WTC11 (cell line): ENCODE data around the gene ARFIP1.

Source experiments
- CTCF ChIP-seq: fragments of 200-600 bp; IDR thresholded peaks from 2 replicates; pipeline ENCODE4 v1.8.0; 2022; ENCODE audit warnings: antibody characterized with exemption
- JUN ChIP-seq: sonication (generic); formaldehyde crosslinking; IDR thresholded peaks from 2 replicates; pipeline ENCODE4 v1.8.0; 2023; ENCODE audit warnings: mild to moderate bottlenecking, missing genetic modification reagents
- MAX ChIP-seq: sonication (generic); formaldehyde crosslinking; IDR thresholded peaks from 2 replicates; pipeline ENCODE4 v1.8.0; 2022; ENCODE audit warnings: mild to moderate bottlenecking, missing genetic modification reagents
- NR1H2 ChIP-seq: sonication (generic); formaldehyde crosslinking; IDR thresholded peaks from 2 replicates; pipeline ENCODE4 v1.9.0; 2021; ENCODE audit warnings: mild to moderate bottlenecking, moderate library complexity, missing genetic modification reagents
- OVOL2 ChIP-seq: fragments of 250-450 bp; sonication (Bioruptor Pico); IDR thresholded peaks from 2 replicates; pipeline ENCODE4 v1.9.0; 2021; ENCODE audit warnings: mild to moderate bottlenecking, borderline replicate concordance
- TF ChIP-seq, protein P1 (sequence below): sonication (generic); formaldehyde crosslinking; IDR thresholded peaks from 2 replicates; pipeline ENCODE4 v1.8.1; 2022; ENCODE audit warnings: low read depth, missing genetic modification reagents, borderline replicate concordance
- TF ChIP-seq, protein P2 (sequence below): sonication (generic); formaldehyde crosslinking; IDR thresholded peaks from 2 replicates; pipeline ENCODE4 v1.8.1; 2022; ENCODE audit warnings: low read depth, mild to moderate bottlenecking, moderate library complexity, missing genetic modification reagents, borderline replicate concordance
- TF ChIP-seq, protein P3 (sequence below): sonication (generic); formaldehyde crosslinking; IDR thresholded peaks from 2 replicates; pipeline ENCODE4 v1.8.1; 2023; ENCODE audit warnings: mild to moderate bottlenecking, missing genetic modification reagents, borderline replicate concordance

DNA sequence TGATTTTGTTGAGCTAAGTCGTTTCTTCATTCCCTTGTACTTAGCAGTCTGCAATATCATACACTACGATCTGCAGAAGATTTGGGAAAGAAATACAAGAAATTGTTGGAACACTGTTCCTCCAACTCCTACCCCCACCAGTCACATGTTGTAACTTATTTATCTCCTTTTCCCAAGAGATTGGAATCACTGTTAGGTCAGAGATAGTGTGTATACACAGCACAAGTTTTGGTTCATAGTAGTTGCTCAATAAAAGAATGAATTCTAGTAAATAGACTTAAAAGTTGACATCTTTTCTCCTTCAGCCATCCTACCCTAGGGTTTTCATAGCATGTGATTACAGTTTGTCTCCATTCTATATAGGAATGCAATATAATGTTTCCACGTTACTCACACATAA is 68.8 kb downstream of the ARFIP1 start:
- TF ChIP-seq JUN (no peak), NR1H2 (CRISPR knock-in tag) (no peak), OVOL2 (no peak), MAX (no peak), CTCF (no peak)
- TF ChIP-seq, protein P1, sequence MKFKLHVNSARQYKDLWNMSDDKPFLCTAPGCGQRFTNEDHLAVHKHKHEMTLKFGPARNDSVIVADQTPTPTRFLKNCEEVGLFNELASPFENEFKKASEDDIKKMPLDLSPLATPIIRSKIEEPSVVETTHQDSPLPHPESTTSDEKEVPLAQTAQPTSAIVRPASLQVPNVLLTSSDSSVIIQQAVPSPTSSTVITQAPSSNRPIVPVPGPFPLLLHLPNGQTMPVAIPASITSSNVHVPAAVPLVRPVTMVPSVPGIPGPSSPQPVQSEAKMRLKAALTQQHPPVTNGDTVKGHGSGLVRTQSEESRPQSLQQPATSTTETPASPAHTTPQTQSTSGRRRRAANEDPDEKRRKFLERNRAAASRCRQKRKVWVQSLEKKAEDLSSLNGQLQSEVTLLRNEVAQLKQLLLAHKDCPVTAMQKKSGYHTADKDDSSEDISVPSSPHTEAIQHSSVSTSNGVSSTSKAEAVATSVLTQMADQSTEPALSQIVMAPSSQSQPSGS (CRISPR knock-in tag), result no peak
- TF ChIP-seq, protein P2, sequence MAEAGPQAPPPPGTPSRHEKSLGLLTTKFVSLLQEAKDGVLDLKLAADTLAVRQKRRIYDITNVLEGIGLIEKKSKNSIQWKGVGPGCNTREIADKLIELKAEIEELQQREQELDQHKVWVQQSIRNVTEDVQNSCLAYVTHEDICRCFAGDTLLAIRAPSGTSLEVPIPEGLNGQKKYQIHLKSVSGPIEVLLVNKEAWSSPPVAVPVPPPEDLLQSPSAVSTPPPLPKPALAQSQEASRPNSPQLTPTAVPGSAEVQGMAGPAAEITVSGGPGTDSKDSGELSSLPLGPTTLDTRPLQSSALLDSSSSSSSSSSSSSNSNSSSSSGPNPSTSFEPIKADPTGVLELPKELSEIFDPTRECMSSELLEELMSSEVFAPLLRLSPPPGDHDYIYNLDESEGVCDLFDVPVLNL, result no peak
- TF ChIP-seq, protein P3, sequence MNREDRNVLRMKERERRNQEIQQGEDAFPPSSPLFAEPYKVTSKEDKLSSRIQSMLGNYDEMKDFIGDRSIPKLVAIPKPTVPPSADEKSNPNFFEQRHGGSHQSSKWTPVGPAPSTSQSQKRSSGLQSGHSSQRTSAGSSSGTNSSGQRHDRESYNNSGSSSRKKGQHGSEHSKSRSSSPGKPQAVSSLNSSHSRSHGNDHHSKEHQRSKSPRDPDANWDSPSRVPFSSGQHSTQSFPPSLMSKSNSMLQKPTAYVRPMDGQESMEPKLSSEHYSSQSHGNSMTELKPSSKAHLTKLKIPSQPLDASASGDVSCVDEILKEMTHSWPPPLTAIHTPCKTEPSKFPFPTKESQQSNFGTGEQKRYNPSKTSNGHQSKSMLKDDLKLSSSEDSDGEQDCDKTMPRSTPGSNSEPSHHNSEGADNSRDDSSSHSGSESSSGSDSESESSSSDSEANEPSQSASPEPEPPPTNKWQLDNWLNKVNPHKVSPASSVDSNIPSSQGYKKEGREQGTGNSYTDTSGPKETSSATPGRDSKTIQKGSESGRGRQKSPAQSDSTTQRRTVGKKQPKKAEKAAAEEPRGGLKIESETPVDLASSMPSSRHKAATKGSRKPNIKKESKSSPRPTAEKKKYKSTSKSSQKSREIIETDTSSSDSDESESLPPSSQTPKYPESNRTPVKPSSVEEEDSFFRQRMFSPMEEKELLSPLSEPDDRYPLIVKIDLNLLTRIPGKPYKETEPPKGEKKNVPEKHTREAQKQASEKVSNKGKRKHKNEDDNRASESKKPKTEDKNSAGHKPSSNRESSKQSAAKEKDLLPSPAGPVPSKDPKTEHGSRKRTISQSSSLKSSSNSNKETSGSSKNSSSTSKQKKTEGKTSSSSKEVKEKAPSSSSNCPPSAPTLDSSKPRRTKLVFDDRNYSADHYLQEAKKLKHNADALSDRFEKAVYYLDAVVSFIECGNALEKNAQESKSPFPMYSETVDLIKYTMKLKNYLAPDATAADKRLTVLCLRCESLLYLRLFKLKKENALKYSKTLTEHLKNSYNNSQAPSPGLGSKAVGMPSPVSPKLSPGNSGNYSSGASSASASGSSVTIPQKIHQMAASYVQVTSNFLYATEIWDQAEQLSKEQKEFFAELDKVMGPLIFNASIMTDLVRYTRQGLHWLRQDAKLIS (CRISPR knock-in tag), result no peak
